ENCODE measurements around the gene RBM8A.

The RBM8A gene

DNA sequence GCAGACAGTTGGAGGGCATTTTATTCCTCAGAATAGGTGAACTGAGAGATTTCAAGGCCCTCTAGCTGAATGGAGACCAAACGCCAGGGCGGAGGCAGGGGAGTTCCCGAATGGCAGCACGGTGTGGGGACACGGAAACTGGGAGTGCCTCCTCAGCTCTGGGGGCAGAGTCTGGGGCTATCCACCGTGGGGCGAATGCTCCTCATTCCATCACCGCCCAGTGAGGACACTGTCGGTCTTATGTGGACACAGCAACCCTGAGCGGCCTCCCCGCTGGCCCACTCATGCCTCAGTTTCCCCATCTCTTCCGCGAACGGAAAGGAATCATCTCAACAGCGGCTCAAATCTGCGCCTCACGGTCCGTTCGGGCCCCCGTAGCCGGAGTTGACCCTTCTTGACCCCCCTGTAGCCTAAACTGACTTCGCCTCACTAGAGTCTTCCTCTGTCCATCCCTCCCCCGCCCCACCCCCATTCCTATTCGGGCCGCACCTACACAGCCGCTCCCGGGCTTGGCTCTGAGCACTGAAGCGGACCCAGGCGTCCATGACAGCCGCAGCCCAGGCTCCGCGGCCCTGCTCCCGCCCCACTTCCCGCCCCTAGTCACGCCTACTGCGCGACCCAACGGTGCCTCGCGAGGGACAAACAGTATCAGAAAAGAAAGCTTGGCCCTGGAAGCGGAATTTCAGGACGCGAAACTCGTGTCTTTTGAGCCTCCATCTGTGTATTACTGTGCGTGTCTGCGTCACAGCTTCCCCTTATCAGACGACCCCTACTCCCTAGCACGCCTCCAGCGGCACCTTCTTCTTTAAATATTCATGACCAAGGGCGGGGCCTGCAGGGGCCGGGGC, 8.9 kb downstream of the RBM8A start, which contains the start of gene PEX11B:
Gene PEX11B (minus strand): TSS at position 574 of the 848 bp plus-strand sequence. CDS start 29 bp downstream, at position 545.
- peak; percentile 72 for DNase-seq (ENCODE audit: low read depth, low spot score)

DNA sequence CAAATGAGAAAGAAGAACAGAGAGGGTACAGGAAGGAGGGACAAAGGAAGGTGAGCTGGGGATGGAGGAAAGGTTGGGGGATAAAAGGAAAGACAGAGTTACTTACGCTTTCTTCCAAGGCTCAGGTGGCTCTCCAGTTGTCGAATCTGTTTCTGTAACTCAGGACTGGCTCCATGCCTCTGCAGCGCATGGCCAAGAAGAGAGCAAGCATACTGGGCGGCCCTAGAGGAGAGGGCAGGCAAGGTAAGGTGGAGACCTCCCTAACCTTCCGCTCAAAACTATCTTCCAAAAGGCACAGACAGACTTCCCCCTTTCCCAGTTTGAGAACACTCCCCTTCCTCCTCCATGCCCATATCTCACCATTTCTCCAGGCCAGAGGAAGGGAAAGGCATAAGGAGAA, 9.7 kb downstream of the RBM8A start:
- DNase-seq (ENCODE audit: low read depth, low spot score): no peak

DNA sequence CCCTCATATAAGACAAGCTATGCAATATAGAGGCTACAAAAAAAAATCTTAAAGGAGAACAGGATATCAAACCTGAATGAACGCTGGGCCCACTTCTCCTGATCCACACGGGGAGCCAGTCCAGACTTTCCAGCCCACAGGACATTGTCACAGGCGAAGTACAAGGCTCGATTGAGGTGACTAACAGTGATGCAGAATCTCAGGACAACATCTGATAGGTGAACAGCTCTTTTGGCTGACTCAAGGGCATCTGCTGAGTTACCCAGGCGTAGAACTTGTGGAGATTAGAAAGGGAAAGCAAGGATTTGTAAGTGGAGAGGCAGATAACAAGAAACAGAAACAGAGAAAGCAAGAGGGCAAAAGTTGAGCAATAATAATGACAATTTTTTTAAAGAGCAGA, 10.5 kb downstream of the RBM8A start:
- no peak for DNase-seq (ENCODE audit: low read depth, low spot score)

DNA sequence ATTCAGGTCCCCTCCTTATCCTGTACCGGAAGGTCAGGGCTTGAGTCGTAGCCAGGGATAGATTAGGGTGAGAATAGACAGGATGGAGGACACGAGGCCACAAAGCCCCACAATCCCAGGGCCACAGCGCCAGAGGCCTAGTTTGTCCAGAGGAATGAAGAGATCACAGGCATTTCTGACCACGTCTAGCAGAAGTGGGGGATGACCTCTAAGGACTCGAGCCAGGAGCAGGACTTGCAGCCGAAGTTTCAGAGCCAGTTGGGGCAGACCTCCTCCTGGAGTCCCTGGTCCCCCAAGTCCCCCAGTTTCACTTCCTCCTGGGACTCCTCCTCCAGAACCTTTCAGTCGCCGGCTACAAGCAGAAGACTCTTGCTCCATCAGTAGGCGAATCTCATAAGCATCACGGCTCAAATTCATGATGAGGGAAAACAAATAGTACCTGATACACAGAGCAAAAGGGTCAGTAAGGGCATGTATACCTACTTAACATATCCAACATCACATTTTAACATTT, 15.1 kb downstream of the RBM8A start:
- DNase-seq (ENCODE audit: low read depth, low spot score): no peak

DNA sequence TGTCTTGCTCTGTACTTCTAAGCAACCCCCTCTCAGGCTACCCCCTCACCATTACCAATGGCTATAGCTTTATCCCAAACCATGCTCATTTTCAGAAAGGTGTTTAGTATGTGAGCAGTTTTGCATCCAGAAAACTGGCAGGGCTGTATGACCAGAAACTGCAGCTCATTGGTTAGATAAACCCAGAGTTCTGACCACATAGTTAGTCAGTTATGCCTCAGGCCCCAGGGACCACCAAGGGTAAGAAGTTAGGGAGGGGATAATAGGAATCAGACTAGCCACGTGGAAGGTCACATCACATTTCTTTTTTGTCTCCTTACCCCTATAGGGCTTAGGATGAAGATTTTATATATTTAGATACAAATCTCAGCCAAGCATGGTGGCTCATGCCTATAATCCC, 18.6 kb downstream of the RBM8A start:
- no peak for DNase-seq (ENCODE audit: low read depth, low spot score)

DNA sequence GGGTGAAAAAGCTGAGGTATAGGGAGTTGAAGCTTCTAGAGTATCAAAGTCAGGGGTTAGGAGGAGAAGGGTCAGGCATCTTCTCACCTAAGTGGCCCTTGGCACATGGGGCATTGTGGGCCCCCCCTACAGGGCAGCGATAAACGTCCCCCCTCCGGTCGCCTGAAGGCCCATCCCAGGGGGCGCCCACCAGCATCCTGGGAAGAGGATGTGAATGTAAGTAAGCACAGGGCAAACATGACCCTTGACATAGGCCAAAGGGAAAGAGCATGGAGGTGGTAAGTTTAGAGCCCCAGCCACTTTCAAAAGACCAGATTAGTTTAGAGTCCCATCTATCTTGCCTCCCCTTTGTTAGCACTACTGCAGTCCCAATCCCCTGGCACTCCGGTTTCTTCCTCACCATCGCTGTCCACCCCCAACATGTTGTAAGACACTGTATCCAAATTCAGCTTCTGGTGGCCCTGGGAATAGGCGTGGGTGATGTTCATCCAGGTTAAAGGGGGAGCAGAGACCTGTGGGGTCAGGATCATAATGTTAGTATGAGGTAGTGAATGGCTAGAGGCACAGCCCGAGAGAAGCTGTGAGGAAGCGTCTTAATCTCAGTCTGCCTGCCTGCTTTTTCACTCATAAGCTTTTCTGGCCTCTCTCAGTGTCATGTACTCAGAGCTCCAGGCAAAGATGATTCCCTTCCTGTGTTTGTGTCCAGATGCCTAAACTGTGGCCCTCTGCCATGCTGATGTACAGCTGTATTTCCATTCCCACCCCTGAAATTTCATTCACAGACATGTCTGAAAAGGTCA, 20.1 kb downstream of the RBM8A start:
- DNase-seq (ENCODE audit: low read depth, low spot score): no peak

DNA sequence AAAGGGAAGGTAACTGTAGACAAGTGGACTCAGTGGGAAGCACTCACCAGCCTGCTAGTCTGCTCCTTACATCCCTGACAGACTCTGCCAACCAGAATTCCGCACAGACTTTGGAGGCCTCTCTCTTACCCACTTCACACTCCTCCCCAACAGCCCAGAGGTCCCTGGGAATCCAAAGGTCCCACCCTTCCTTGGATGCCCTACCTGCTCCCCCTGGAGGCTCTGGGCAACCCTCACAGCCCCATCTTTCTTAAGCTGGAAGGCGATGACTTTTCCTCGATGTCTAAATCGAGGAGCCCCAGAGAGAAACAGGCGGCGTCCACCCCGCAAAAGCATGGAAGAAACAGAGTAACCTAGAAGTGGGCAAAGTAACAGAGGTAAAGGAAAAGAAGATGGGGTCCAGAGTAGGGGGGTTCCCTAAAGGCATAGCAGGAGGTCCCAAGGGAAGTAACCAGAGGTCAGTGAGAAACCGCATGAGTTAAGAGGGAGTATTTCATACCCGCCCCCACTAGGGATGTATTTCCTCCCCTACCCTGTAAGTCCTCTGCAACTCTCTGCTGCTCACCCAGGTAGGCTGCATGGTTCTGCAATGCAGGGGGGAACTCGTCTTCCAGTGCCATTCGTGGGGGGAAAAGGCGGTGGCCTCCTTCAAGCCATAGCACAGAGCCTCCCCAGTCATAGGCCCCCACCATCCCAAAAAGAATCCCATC, 25.8 kb downstream of the RBM8A start:
- no peak for DNase-seq (ENCODE audit: low read depth, low spot score)

DNA sequence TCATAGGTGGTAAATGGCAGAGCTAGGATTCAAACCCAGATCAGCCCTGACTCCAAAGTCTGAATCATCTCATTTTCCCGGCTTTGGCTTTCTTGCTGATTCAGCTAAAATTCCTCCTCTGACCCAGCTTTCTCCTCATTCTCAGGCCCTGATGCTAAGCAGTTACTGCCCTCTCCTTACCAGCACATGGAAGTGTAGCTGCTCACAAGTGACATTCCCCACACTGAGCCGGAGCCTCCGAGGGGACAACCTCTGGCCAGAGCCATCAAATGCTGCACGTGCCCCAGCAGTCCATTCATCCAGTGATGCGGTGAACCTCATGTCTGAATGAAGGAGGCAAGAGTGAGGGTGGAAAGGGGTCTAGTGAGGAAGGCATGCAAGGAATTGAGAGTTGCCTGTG, 28.5 kb downstream of the RBM8A start:
- no peak for DNase-seq (ENCODE audit: low read depth, low spot score)

DNA sequence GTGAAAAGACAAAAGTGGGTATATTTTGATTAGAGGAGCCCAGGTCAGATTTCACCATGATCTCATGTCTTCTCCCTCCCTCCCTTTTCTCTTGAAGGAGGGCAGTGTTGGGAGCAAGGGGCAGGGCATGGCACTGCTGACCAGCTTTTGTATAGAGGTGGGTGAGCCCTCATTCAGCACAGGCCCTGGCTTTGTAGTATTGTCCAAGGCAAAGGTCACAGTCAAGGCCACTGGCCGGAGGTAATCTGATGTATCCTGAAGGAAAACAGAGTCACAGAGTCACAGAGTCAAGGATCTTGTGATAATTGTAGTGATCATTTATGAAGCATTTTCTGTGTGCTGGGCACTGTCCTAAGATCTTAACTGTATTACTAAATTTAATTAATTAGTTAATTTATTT, 29.3 kb downstream of the RBM8A start:
- DNase-seq (ENCODE audit: low read depth, low spot score): no peak

DNA sequence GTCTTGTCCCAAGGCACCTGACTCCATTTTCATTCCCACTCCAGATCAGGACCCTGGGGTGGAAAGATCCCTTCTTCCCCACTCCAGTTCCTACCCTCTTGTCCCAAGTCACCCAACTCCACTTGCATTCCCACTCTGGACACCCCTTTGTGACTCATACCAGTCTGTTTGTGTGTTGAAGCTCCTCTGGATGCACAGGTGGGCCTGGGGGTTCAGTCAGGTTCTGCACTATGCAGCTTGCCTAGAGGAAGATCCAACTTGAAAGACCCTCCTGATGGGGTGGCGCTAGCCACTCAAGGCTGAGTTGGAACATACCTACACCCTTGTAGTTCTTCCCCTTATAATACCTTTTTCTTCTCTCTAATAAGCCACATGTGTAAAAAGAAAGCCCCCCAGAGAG, 31.8 kb downstream of the RBM8A start:
- no peak for DNase-seq (ENCODE audit: low read depth, low spot score)

DNA sequence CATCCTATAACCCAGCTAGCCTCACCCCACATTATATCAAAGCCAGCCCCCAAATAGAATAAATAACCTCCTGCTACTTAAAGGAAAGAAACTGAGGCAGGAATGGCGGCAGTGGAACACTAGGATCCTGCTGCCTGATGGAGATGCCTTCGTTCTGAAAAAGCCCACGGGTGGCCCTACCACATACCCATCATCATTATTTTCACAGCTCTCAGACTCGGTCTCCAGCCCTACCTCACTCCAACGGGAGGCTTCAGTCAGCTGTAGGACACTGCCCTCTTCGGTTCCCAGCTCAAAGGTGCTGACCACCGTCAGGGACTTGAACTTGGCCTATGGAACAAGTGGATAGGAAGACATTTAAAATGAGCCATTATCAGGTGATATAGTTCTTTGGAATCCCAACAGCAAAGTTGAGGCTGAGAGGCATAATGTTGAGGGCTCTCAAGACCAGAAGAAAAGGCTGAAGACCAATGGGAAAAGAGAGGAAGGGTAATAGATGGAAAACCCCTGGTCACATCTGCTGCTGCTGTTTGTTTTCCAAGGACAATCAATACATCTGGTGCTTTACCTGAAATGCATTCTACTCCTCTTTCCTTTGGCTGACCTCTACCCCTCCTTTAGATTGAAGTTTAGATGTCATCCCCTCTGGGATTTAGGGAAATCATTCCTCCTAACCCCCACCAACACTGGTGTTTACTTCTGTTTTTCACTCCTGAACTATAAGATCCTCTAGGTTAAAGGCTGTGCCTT, 33.8 kb downstream of the RBM8A start:
- no peak for DNase-seq (ENCODE audit: low read depth, low spot score)

DNA sequence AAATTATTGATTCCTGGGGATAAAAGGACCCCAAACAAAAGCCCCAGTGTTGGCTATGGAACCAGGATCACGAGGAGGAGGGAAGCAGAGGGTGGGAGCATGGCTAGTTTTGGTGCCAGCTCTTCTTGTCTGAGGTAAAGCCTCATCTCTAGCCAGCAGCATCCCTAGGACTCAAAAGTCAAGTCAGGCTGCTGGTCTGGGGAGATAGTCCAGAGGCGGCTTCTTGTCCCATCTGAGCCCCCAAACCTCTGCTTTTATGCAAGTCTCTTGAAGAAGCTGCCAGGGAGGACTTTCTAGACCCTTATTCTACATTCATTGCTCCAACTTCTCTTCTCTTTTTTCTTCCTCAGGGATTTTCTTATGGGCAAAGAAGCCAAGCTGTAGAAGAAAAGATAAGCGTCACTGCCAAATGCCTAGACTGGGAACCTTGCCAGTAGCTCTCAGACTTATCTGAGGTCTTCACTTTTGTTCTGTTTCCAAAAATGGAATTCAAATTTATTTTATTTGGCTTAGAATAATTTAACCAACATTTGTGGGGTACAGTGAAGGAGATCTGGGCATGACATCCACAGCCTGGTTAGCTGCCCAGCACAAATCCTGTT, 34.7 kb downstream of the RBM8A start:
- DNase-seq (ENCODE audit: low read depth, low spot score): no peak

DNA sequence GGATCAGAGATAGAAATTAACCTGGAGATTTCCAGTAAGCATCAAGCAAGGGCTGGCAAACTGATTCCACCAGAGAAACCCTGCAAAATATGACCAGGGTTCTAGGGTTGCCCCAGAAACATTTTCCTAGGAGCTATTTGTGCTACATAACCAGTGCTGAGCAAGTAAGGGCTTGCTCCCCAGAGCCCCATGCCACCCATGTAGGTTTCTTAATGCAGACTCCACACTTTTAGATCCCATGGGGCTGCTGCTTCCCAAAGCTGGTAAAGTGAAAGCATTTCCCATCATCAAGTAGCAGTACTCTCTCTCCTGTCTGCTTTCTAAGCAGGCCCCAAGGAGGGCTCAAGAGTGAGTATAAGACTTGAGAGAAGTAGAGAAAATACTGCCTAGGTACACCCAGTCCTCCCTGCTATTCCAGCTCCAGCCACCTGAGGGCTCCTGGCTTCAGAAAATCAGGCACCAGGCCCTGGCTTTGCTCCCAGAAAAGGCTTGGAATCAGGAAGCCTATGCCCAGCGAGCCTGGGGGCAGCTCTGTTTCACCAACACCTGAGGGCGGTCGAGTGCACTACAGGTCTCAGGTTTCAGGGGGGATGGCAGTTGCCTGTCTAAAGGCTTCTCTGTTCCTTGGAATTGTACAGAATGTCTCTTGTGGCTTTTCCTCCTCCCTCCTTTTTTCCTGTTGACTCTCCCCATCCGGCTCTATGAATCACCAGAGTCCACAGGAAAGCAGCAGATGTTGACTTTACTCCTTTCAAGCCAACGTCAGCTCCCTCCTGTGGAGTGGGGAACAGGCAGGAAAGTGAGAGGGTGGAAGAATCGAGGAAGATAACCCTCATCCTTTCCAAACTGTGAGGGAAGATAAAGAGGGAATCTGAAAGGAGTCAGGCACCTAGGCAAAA, 35.4 kb downstream of the RBM8A start:
- DNase-seq (ENCODE audit: low read depth, low spot score): peak; percentile 98

DNA sequence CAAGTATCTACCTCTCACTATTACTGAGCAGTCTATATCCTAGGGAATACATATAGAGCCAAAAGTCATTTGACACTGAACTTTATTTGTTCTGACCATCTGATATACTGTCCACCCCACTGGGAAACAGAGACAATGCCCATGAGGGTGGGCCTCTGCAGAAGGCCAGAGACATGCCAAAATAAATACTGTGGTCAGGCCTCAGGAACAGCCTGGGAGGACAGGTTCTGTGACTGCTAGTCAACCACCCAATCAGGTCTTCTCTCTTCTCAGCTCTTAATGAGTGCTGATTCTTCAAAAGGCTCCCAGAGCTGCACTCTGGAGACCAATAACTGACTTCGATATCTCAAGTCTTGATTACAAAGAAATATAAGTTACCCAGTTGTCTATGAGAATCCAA, 36.1 kb downstream of the RBM8A start:
- peak; percentile 66 for DNase-seq (ENCODE audit: low read depth, low spot score)

DNA sequence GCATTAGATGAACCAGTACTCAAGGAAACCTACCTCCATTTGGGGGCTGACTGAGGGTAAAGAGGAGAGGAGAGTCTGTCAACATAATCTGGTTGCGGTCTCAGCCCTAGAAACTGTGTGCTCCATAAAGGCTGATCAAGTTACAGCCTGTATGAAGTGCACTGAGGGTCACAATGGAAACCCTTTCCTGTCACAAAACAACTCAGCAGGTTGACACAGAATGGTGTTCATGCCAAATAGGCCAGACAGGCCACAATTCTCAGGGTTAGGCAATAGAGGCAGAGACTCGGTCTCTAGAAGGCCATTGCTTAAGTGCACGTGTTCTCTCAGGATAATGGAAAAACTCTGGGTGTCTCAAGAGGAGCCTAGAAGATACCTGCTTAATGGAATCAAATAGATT, 37.6 kb downstream of the RBM8A start:
- no peak for DNase-seq (ENCODE audit: low read depth, low spot score)

DNA sequence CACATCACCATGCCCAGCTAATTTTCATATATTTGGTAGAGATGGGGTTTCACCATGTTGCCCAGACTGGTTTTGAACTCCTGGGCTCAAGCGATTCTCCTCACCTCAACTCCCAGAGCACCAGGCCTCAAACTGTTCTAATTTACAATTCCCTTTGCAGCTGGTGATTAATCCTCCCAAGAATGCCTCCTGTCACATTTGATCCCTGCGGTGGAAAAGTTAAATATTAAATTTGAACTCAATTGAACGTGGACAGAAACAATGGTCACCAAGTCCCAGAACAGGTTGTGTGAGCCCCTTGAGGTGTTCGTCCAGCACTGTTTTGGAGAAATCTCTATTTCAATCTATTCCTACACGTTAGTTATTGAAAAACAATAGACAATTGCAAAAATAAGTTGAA, 39.7 kb downstream of the RBM8A start:
- no peak for DNase-seq (ENCODE audit: low read depth, low spot score)

DNA sequence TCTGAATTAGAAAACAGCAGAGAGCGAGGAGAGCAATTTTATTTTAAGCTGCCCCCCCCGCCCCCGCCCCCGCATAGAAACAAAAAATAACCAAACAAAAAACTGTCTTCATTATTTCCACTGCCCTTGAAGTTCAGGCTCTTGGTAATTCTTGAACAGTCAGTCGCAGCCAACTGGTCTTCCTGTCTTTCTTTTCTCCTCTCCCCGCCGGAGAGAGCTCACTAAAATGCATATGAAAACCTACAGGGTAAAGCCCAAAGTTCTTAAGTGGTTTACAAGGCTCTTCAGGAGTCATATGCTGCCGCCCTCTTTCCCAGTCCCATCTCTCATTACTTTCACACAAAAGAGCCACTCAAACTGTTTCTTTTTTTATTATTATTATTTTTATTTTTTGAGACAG, 40.5 kb downstream of the RBM8A start:
- DNase-seq (ENCODE audit: low read depth, low spot score): no peak

DNA sequence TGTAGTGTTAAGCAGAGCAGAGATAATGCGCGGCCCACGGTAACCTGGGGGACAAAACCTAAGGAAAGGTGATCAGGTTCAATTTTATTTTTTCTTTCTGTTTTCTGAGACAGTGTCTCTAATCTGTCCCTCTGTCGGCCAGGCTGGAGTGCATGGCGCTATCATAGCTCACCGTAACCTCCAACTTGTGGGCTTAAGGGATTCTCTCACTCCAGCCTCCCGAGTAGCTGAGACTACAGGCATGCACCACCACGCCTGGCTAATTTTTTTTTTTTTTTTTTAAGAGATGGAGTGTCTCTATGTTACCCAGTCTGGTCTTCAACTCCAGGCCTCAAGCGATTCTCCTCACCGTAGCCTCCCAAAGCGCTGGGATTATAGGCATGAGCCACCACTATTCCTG, 40.9 kb downstream of the RBM8A start:
- no peak for DNase-seq (ENCODE audit: low read depth, low spot score)

DNA sequence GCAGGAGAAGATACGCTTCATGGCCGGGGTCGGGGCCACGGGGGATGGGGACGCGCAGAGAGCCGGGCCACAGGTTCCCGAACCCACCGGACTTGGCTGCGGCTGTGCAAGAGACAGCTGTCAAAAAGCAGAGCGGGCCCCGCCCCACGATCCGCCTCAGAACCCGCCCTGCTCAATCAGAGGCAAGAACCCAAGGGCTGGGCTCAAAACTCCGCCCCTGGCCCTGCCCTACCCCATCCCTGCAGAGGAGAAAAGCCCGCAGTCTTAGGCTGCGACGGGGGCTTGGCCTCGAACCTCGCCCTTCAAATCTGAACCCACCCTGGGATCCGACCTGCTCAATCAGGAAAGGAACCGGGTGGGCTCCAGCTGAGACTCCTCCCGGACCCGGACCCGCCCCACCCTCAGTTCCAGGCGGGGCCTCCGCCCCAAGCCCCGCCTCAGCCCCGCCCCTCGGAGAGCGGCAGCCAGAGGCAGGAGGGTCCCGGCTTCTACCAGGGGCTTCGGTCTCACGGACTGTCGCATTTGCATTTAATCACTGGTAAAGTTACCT, 41.5 kb downstream of the RBM8A start, which contains the start of gene ANKRD35:
Gene ANKRD35 (minus strand): TSS at position 129 of the 550 bp plus-strand sequence. CDS start 108 bp downstream, at position 21.
- DNase-seq (ENCODE audit: low read depth, low spot score): peak; percentile 54
